Activated CD4-positive, alpha-beta T cell treated with anti-CD3 and anti-CD28 coated beads for 36 hours (primary cell): ENCODE data around the gene OR8K3. TPM values are rescaled to one million over a fixed set of nuclear protein-coding genes. Genes with fewer than 3 reads are reported as not detected.

Experiments
- total RNA-seq, 2 experiments: library from RNA; stranded (reverse); gene quantifications; one replicate each; pipeline ENCODE4 v1.2.3, GENCODE V29; 2021

Gene OR8K3
- total RNA-seq, 2 experiments from 2014 or later: not detected

Other genes starting within 250 kb of the OR8K3 start
- not detected for gene OR8I2, start 221.8 kb upstream of the OR8K3 start, total RNA-seq
- not detected for gene OR8H2, start 211.5 kb upstream of the OR8K3 start, total RNA-seq
- gene OR8H3, start 192.8 kb upstream of the OR8K3 start, total RNA-seq: not detected
- gene OR8J3, start 174.9 kb upstream of the OR8K3 start, total RNA-seq: not detected
- not detected for gene OR8K5, start 154.8 kb upstream of the OR8K3 start, total RNA-seq
- gene OR5J2, start 138.5 kb upstream of the OR8K3 start, total RNA-seq: not detected
- not detected for gene OR5T2, start 80.9 kb upstream of the OR8K3 start, total RNA-seq
- not detected for gene OR5T3, start 62.9 kb upstream of the OR8K3 start, total RNA-seq
- gene OR5T1, start 41.0 kb upstream of the OR8K3 start, total RNA-seq: not detected
- gene OR8H1, start 22.9 kb upstream of the OR8K3 start, total RNA-seq: not detected
- not detected for gene OR8K1, start 30.9 kb downstream of the OR8K3 start, total RNA-seq
- not detected for gene OR8J1, start 39.1 kb downstream of the OR8K3 start, total RNA-seq
- gene OR8U1, start 60.5 kb downstream of the OR8K3 start, total RNA-seq: not detected
- gene OR5AL1, start 97.6 kb downstream of the OR8K3 start, total RNA-seq: not detected
- not detected for gene OR5M3, start 158.2 kb downstream of the OR8K3 start, total RNA-seq
- gene OR5M8, start 176.2 kb downstream of the OR8K3 start, total RNA-seq: not detected
- not detected for gene OR5M11, start 228.1 kb downstream of the OR8K3 start, total RNA-seq